ENCODE measurements around the gene EEF1AKMT3.
"Not testable (repeated sequence)": the region's sequence is repeated elsewhere in the genome, so short reads cannot be mapped to it uniquely, and the experiment has no call there.

The EEF1AKMT3 gene

DNA sequence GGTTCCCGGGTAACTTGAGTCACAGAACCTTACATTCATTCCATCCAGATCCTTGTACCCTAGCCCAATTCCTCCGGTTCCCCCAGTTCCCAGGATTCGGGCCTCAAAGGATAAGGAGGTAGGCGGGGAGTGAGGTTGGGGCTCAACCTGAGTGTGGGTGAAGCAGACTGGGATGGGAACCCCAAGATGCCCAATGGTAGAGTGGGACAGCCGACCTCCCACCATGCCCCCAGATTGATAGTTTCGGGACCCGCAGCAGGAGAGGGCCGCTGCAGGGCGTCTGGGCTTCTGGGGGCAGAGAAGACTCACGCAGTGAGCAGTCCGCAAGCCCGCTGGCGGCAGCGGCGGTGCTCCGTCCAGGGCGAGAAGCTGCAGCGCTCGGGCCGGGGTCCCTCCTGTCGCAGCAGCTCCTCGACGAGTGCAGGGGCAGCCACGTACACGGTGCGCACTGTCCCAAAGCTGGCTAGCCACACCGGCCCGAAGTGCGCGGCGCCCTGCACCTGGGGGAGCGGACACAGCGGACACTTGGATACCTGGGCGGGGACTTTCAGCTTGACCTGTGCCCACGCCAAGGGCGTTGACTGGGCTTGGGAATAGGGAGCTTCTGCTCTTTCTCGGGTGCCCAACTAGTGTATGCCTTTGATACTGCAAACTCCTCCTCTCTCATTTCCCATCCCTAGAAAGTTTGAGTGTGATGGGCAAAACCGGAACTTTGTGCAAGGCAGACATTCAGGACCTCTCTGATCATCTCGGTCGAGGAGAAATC is 6.5 kb upstream of the EEF1AKMT3 start:
- peak; percentile 54 for DNase-seq (ENCODE audit: low read depth)

DNA sequence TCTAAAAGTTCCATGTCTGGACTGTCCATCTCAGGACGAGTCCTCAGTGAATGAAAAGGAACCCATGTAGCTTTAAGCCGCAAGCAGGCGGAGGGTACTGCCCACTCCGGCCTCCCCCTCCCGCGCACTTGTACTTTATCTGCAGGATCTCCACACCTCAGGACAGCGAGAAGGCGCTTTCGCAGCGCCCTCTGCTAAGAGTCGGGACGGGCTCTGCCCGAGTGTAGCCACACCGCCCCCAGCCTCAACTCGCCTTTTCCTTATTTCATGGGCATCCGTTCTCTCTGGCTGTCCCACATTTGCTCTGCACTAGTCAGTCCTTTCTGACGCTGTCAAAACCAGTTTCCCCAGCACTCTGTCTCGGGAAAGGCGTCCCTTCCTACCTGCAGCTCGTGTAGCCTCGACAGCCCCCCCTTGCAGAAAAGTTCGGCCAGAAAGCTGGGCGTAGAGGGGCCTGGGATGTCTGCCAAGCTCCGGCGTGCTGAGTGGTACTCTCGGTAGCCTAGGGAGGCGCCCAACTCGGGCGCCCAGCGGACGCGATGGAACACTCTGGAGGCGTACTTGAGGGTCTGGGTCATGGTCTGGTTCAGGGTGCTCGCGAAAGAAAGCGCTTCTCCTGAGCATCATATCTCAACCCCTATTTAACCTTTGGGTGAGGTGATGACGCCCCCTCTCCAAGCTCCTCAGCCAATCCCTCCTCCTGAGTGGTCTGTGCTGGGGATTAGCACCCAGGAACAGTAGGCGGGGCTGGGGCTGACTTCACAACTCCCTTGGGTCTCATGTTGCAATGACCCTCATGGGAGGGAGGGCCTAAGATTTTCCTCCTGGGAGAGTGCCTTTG is 5.7 kb upstream of the EEF1AKMT3 start, which contains the start of gene CYP27B1:
Gene CYP27B1 (minus strand): TSS at position 615 of the 841 bp plus-strand sequence. CDS start 37 bp downstream, at position 578.
- peak; percentile 84 for DNase-seq (ENCODE audit: low read depth)

DNA sequence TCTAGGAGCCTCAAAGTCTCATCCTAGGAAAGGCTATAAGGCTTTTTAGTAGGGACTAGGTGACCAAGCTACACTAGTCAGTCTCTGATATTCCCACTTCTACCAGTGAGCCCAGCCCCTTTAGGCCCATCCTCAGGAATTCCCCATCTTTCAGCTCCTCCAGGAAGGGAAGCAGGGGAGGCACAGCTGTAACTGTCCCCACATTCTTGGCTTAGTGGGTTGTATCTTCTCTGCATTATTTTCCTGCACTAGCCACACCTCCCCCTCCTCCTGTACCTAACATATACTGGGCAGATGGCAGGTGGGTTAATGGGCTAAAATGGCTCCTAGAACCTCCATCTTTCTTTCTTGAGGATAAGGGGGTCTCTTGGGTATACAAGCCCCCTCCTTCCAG is 5.1 kb upstream of the EEF1AKMT3 start:
- no peak for DNase-seq (ENCODE audit: low read depth)

DNA sequence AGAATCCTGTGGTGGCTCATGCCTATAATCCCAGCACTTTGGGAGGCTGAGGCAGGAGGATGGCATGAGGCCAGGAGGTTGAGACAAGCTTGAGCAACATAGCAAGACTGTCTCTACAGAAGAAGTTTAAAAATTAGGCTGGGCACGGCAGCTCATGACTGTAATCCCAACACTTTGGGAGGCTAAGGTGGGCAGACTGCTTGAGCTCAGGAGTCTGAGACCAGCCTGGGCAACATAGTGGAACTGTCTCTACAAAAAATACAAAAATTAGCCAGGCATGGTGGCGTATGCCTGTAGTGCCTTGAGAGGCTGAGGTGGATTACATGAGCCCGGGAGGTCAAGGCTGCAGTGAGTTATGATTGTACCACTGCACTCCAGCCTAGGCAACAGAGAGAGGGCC is 4.5 kb upstream of the EEF1AKMT3 start:
- DNase-seq (ENCODE audit: low read depth) = no peak

DNA sequence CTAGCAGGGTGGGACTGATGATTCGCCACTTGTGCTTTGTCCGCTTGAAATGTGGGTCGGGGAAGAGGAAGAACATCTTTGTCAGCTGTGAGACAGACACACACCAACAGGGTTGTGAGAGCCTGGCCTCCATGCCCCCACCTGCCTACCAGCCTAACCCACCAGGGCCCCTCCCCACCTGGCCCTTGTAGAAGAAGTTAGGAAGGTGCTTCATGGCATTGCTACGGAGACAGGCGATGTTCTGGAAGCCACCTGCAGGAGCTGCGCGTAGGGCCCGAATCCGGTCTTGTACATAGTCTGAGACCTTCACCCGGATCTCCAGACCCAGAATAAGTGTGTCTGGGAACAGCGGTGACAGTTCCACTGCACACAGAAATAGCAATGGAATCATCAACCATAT is 2.8 kb upstream of the EEF1AKMT3 start:
- no peak for DNase-seq (ENCODE audit: low read depth)

DNA sequence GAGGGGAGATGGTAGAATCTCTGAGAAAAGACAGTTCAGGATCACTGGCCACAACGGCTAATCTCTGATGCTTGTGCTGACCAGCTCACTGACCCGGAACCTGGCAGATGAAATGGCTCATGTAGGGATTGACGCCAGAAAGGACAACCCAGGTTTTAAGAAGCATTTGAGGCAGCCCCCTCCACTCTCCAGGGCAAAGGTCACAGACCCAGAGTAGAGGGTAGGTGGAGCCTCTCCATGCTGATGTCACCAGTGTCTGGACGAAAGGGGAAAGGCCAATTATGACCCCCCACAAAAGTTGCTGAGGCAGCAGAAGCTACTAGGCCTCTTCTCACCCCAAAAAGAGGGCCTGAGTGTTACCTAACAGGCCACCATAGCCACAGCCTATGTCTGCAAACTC is 1.7 kb upstream of the EEF1AKMT3 start:
- DNase-seq (ENCODE audit: low read depth) = no peak

DNA sequence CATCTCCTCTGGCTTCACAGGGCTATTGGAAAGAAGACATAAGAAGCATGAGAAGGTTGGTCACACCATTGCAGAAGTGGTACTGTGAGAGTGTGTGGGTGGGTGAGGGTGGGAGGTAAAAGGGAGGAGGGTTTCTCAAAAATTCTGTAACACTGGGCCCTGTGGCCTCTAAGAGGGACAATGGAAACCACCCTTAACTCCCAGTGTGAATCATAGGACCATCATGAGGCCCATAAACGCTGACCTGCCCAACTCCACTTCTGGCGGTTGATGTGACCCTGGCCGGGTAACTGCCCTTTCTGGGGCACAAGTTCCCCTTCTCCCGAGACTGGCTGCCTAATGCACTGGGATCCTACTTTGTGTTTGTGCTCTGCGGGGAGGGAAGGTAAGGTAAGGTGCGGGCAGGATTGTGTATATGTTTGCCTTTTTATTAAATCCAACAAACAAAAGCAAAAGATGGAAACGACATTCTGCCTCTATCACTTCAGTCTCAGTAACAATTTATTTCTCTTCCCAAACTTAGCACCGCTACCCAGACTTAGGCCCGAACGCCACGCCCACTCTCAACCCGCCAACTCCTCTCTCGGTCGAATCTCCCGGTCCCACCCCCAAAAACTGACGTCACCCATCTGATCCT is 1.1 kb upstream of the EEF1AKMT3 start:
- DNase-seq (ENCODE audit: low read depth) = peak; percentile 95

DNA sequence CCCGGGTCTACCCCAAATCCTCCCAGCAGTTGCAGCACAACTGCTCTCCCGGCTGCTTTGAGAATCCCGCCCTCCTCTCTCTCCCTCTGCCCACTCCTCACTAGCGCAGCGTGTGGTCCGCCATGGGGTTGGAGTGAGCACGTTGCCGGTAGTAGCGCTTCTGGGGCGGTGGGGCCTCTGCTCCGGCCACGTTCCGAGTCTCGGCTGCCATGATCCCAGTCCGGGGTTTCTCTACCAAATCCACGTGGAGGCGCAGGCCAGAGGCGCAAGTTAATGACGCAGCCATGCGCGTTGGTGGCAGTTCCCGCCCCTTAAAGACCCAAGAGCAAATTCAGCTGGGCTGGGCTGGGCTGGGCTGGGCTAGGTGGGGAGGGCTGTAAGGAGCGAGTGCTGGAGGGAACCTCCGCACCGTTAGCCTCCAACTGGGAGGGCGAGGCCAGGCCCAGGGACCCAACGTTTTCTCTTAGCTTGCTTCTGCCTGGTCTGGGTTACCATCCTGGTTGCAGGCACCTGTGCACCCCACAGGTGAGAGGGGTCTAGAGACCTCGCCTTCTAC is 463 bp upstream of the EEF1AKMT3 start, which contains the start of gene METTL1:
Gene METTL1 (minus strand): TSS at position 233 of the 556 bp plus-strand sequence. CDS start 22 bp downstream, at position 211.
- peak; percentile 98 for DNase-seq (ENCODE audit: low read depth)

DNA sequence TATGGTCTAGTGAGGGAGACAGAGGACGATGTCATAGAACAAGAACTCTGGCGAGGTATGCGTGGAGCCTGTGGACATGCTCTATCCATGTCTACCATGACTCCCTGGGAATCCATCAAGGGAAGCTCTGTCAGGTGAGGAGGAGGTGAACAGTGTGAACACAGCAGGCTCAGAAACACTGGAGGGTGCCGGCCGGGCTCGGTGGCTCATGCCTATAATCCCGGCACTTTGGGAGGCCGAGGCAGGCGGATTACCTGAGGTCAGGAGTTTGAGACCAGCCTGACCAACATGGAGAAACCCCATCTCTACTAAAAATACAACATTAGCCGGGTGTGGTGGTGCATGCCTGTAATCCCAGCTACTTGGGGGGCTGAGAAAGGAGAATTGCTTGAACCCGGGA is 2.2 kb downstream of the EEF1AKMT3 start:
- DNase-seq (ENCODE audit: low read depth) = not testable (repeated sequence)

DNA sequence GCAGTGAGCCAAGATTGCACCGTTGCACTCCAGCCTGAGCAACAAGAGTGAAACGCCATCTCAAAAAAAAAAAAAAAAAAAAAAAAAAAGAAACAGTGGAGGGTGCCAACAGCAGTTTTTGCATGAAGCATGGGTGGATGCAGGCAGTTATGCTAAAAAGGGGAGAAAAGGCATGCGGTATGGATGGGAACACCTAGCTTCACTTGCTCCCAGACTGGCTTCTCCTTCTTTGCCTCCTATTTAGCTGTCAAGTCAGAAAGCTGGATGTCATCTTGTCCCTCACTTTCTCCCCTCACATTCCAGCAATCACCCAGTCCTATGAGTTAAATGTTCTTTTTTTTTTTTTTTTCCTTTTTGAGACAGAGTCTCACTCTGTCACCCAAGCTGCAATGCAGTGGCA is 2.6 kb downstream of the EEF1AKMT3 start:
- no peak for DNase-seq (ENCODE audit: low read depth)

DNA sequence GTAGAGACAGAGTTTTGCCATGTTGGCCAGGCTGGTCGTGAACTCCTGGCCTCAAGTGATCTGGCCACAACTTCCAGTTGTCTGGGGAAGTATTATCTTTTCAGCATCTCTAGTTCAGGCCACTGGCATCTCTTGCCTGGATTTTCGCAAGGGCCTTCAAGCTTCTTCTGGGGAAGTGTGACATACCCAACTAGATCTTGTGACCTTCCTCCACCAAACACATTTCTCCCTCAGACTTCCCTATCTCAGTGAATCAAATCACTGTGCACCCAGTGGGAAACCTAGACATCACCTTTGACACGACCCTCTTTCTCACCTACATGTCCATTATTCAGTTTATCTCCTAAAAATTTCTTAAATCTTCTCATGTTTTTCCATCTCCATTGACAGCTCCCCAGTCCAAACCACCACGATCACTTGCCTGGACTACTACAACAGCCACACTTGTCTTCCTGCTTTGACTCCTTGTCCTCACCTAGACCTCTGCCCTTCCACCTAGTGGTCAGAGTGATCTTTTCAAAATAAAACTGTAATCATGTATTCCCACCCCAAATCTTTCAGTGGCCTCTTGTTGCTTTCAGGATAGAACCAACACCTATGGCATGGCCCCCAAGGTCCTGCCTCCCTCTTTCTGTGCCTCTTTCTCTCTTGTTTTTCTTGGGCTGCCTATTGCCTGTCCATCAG is 3.3 kb downstream of the EEF1AKMT3 start:
- no peak for DNase-seq (ENCODE audit: low read depth)

DNA sequence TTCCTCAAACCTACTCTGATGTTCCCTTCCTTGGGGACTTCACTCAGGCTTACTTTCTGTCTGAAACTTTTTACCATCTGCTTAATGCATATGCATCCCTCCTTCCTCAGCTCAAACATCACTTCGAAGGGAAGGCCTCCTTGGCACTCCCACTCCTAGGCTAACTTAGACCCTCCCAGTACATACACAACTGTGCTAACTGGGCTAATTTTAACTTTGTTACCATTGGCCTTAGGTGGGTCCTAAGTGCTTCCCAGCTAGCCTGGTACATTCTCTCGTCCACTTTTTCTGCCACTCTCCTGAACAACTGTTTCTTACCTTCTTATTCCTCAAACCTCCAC is 3.8 kb downstream of the EEF1AKMT3 start:
- DNase-seq (ENCODE audit: low read depth) = no peak

DNA sequence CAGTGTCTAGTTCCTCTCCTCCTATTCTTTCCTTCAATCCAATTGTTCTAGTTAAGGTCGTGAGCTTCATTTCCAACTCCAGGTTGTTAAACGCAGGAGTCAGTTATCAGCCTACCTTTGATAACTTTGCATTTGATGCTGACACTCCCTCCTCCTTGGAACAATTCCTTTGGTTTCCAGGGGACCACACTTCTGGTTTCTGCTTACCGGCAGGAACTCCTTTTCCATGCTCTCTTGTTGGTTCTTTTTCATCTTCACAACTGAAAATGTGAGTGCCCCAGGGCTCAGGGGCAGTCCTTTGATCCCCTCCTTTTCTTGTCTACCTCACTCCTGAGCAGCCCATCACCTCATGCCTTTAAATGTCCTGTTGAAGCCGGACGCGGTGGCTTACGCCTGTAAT is 5.0 kb downstream of the EEF1AKMT3 start:
- DNase-seq (ENCODE audit: low read depth) = no peak

DNA sequence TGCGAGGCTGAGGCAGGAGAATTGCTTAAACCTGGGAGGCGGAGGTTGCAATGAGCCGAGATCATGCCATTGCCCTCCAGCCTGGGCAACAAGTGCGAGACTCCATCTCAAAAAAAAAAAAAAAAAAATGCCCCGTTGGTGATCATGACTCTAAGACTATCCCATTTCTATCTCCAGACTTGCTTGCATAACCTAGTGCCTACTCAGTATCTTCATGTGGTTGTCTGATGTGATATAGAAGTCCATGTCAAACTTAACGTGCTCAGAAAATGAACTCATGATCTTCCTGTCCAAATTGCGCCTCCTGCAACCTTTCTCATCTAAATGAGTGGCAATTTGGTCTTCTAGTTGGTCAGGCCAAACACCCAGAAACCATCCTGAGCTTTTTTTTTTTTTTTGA is 5.5 kb downstream of the EEF1AKMT3 start:
- no peak for DNase-seq (ENCODE audit: low read depth)

DNA sequence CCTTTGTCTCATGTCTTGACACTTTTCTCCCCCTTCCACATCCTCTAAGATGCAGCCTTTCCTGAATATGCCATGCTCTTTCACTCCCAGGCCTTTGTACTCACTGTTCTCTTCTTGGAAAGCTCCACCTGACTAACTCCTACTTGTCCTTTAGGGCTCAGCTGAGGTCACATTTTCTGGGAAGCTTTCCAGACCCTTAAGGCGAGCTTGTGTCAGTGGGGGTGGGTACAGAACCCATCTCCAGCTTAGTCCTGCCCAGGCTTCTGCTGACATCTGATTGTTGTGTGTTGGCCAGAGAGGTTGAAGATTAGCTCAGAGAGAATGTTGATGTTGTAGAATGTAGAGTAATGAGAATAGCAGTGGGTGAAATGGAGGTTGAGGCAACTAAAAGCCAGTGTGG is 7.3 kb downstream of the EEF1AKMT3 start:
- DNase-seq (ENCODE audit: low read depth) = no peak

DNA sequence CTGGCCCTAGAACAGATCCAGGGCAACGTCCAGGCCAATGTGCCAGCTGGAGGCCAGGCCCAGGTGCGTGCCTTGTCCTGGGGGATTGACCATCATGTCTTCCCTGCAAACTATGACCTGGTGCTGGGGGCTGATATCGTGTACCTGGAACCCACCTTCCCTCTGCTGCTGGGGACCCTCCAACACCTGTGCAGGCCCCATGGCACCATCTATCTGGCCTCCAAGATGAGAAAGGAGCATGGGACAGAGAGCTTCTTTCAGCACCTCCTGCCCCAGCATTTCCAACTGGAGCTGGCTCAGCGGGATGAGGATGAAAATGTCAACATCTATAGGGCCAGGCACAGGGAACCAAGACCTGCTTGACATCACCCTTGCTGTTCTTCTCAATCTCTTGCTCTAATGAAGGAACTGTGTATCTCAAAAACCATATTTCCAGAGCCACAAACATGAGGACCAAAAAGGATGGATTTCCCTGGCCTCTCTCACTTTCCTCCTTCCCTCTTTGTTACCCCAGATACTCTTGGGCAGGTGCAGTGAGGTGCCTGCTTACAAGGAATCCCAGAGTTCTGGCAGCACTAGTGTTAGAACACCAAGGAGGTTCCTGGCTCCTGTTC is 8.0 kb downstream of the EEF1AKMT3 start:
- DNase-seq (ENCODE audit: low read depth) = no peak

DNA sequence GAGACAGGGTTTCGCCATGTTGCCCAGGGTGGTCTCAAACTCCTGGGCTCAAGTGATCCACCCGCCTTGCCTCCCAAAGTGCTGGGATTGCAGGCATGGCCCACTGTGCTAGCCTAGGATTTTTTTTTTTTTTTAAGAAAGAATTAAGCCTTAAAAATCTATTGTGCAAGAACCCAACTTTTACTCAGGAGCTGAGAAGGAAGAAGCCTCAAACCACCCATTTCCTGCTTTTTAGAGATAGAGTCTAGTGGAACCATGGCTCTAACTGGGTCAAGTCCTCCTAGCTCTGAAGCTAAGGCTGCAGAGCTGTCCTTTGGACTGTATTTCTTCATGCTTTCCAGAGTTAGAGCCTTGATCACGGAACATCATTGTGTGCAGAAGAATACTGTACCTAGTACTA is 8.8 kb downstream of the EEF1AKMT3 start:
- no peak for DNase-seq (ENCODE audit: low read depth)

DNA sequence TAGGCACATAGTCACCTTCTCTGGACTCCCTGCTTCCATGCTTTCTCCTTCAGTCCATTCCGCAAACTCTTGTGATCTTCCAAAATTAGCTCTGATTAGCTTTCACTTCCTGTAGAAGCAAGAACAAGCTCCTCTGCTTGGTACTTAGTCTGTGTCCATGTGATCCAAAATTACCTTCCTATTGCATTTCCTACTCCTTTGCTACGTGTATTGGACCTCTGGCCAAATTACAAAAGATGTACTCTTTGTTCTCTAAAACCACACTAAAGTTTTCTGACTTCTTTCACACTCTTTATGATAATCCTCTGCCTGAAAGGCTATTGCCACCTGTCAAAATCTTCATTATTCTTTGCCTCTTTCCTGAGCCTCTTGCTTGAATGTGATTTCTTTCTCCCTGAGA is 9.4 kb downstream of the EEF1AKMT3 start:
- no peak for DNase-seq (ENCODE audit: low read depth)

DNA sequence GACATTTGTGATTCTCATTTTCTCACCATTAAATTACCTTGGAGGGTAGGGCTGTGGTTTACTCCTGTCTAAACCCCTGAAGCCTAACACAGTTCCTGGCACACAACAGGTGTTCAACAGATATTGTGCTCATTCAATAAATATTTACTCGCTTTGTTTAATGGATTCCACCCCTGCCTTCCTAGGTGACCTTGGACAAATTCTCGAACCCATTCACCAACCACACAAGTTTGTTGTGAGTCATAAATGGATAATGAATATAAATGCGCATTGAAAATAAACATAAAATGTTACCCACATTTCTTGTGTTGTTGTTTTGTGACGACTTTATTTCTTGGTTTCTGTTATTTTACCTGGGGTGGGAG is 9.8 kb downstream of the EEF1AKMT3 start:
- no peak for DNase-seq (ENCODE audit: low read depth)

DNA sequence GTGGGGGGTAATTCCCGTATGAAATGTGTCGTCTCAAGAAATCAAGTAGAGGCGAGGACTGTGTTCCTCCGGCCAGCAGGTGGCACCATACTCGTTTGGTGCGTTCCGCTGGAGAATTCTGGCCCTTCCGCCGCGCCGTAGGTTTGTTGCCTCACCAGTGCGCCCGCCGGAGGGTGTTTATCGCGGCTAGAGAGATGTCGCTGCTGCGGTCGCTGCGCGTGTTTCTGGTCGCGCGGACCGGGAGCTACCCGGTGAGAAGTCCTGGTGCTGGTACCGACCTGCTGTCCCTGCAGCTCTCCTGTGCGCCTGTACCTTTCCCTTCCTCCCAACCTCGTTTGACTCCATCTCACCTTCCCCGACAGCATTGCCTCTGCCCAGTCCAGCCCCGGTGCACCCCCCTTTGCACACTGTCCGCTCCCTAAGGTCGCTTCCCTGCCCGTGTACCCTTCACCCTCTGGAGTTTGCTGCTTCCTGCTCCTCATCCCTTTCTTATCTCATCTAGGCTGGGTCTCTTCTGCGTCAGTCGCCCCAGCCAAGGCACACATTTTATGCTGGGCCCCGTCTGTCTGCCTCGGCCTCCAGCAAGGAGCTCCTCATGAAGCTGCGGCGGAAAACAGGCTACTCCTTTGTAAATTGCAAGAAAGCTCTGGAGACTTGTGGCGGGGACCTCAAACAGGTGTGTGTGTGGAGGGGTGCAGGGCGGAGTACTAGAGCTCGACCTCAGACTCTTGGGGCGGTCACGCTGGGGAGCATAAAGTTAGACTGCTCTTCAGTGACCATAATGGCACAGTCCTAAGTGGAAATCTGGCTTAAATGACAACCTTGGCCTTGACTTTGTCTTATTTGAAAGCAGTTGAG is 10.4 kb downstream of the EEF1AKMT3 start, which contains the start of gene TSFM:
Gene TSFM (plus strand): TSS at position 180 of the 858 bp plus-strand sequence. CDS start 15 bp downstream, at position 195.
- peak; percentile 97 for DNase-seq (ENCODE audit: low read depth)

DNA sequence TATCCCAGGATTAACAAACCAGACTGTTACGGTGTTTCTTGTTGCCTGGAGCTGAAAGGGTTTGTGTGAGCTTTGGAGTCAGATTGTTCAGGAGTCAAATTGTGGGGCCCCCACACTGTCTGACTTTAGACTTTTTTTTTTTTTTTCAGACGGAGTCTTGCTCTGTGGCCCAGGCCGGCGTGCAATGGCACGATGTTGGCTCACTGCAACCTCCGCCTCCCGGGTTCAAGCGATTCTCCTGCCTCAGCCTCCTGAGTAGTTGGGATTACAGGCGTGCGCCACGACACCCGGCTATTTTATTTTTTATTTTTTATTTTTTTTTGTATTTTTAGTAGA is 11.0 kb downstream of the EEF1AKMT3 start:
- DNase-seq (ENCODE audit: low read depth) = no peak

Data from ELR (cell line).